BE2C (cell line): ENCODE measurements around the gene SCAMP4.

Experiments used
- DNase-seq: peaks from one replicate; pipeline ENCODE4 v3.0.0-alpha.2; 2020
- H3K27me3 ChIP-seq: fragments of 250-450 bp; sonication (Bioruptor Pico); 2 replicates; pipeline ENCODE4 v1.5.1; 2020; ENCODE audit warnings: mild to moderate bottlenecking
- H3K36me3 ChIP-seq: fragments of 250-450 bp; sonication (Bioruptor Pico); 2 replicates; pipeline ENCODE4 v1.5.1; 2020; ENCODE audit warnings: mild to moderate bottlenecking
- H3K4me1 ChIP-seq: fragments of 250-450 bp; sonication (Bioruptor Pico); 2 replicates; pipeline ENCODE4 v1.5.1; 2020
- H3K4me3 ChIP-seq: 2 replicates; pipeline ENCODE4 v1.5.1; 2011; ENCODE audit warnings: low read depth, low read length
- H3K9me3 ChIP-seq: fragments of 250-450 bp; sonication (Bioruptor Pico); 2 replicates; pipeline ENCODE4 v1.5.1; 2020
- CTCF ChIP-seq: IDR thresholded peaks from 2 replicates; pipeline ENCODE4 v1.5.1; 2012; ENCODE audit warnings: mild to moderate bottlenecking, low read depth, low read length

The SCAMP4 gene

GRCh38 chr19:1917146-1917545 lies 11.9 kb downstream of the SCAMP4 start:
- H3K36me3 ChIP-seq = peaks cover 46% of the 10 kb centered on the region
- H3K9me3 ChIP-seq = no peaks in the 10 kb centered on the region
- H3K4me1 ChIP-seq = no peaks in the 10 kb centered on the region
- no peak for DNase-seq
- no peak overlapping the region for H3K4me3 ChIP-seq
- no peak for TF ChIP-seq CTCF
- H3K27me3 ChIP-seq = no peaks in the 10 kb centered on the region

DNA sequence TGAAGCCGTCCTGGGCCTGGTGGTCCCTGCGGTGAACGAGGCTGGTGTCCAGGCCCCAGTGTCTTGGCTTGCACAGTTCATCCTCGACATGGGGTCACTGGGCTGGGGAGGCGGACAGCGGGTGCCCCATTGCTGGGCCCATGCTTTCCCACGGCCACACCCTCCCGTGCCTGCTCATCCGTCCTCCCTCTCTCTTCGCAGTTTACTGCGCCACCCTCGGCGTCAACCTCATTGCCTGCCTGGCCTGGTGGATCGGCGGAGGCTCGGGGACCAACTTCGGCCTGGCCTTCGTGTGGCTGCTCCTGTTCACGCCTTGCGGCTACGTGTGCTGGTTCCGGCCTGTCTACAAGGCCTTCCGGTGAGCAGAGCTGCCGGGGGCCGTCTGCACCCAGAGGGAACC lies 12.7 kb downstream of the SCAMP4 start:
- no peaks in the 10 kb centered on the region for H3K4me1 ChIP-seq
- no peak overlapping the region for H3K4me3 ChIP-seq
- peaks cover 46% of the 10 kb centered on the region for H3K36me3 ChIP-seq
- H3K9me3 ChIP-seq = no peaks in the 10 kb centered on the region
- no peaks in the 10 kb centered on the region for H3K27me3 ChIP-seq
- DNase-seq = no peak
- no peak for TF ChIP-seq CTCF

GRCh38 chr19:1918975-1919374 lies 13.8 kb downstream of the SCAMP4 start:
- Histone ChIP-seq H3K4me3 (no peak overlapping the region), H3K36me3 (peaks cover 42% of the 10 kb centered on the region), H3K27me3 (no peaks in the 10 kb centered on the region), H3K4me1 (no peaks in the 10 kb centered on the region), H3K9me3 (no peaks in the 10 kb centered on the region)
- TF ChIP-seq CTCF = no peak
- DNase-seq = no peak

DNA sequence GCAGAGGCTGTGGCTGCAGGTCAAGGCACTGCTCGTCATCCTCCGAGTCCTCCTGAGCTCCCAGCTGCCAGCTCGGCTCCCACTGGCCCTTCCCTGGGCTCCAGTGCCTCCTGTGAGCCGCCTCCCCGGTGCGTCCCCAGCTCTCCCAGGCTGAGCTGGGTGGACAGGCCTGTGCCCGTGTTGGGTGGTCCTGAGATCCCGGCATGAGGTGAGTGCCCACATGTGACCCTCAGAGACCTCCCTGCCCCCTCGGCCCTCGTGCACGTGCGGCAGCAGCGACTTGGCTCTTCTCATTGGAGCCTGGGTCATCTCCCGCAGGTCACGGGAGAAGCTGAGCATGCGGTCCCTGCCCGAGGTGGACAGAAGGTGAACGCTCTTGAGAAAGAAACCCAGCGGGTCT lies 15.4 kb downstream of the SCAMP4 start:
- Histone ChIP-seq H3K4me1 (no peaks in the 10 kb centered on the region), H3K9me3 (no peaks in the 10 kb centered on the region), H3K27me3 (no peaks in the 10 kb centered on the region), H3K36me3 (peaks cover 50% of the 10 kb centered on the region), H3K4me3 (no peak overlapping the region)
- DNase-seq = no peak
- no peak for TF ChIP-seq CTCF

DNA sequence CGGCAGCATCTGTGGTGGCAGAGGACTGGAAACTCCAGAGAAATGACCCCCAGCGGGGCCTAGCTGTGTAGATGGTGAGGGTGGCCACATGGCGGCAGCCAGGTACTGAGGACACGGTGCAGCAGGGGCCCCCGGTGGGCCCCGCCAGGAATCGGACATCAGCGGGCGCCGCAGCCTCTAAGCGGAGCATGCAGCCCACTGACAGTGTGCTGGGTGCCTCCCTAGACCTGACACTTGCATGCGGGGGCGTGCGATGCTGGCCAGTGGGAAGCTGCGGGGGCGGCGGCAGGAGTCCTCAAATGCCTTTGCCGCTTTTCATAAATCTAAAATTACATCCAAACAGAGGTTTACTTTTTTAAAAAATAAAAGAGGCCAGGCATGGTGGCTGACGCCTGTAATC lies 16.1 kb downstream of the SCAMP4 start:
- Histone ChIP-seq H3K27me3 (no peaks in the 10 kb centered on the region), H3K4me1 (no peaks in the 10 kb centered on the region), H3K4me3 (no peak overlapping the region), H3K36me3 (peaks cover 50% of the 10 kb centered on the region), H3K9me3 (no peaks in the 10 kb centered on the region)
- no peak for DNase-seq
- TF ChIP-seq CTCF = no peak

DNA sequence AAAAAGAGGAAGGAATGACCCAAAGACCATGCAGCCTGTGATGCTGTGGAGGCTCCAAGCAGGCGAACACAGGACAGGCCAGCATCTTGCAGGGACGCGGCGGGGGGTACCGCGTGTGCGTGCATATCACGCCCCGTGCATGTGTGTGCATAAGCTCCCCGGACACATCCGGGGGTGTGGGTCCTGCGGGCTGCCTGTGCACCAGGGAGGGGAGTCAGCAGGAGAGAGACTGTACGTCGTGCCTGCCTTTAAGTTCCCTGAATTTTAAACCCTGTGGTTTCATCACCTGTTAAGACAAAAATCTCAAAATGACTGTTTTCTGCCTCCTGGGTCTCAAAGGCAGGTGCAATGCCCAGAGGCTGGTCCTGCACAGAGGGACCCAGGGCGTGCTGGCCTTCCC lies 16.6 kb downstream of the SCAMP4 start:
- no peaks in the 10 kb centered on the region for H3K9me3 ChIP-seq
- TF ChIP-seq CTCF = no peak
- H3K4me1 ChIP-seq = no peaks in the 10 kb centered on the region
- H3K4me3 ChIP-seq = no peak overlapping the region
- H3K36me3 ChIP-seq = peaks cover 50% of the 10 kb centered on the region
- no peak for DNase-seq
- H3K27me3 ChIP-seq = no peaks in the 10 kb centered on the region
